Tibial nerve (tissue), 4 donors: ENCODE data around the gene PAAF1. TPM values are rescaled to one million over a fixed set of nuclear protein-coding genes. Genes with fewer than 3 reads are reported as not detected.
"Not testable (repeated sequence)": the region's sequence is repeated elsewhere in the genome, so short reads cannot be mapped to it uniquely, and the experiment has no call there.

Experiments
- DNase-seq, 2 donors: peaks; one replicate each; pipeline ENCODE4 v3.0.0-alpha.2; 2019; ENCODE audit warnings: low spot score in 2 of 2
- H3K27ac ChIP-seq, 4 donors: fragments of 200-600 bp; sonication (generic) in 3 of 4; one replicate each; pipeline ENCODE4 v1.5.1; 2017 to 2019; ENCODE audit warnings: mild to moderate bottlenecking in 1 of 4
- H3K27me3 ChIP-seq, 2 donors: fragments of 200-600 bp; sonication (generic) in 1 of 2; one replicate each; pipeline versions ENCODE4 v1.5.1 to v1.6.0; 2017 to 2019
- H3K36me3 ChIP-seq, 3 donors: fragments of 200-600 bp; sonication (generic); one replicate each; pipeline ENCODE4 v1.5.1; 2018 to 2019
- H3K4me1 ChIP-seq, 4 donors: fragments of 200-600 bp; sonication (generic) in 3 of 4; one replicate each; pipeline ENCODE4 v1.5.1; 2017 to 2019
- H3K4me3 ChIP-seq, 4 donors: fragments of 200-600 bp; sonication (generic) in 3 of 4; one replicate each; pipeline ENCODE4 v1.5.1; 2017 to 2019; ENCODE audit warnings: mild to moderate bottlenecking in 1 of 4, moderate library complexity in 1 of 4
- H3K9me3 ChIP-seq, 4 donors: fragments of 200-600 bp; sonication (generic) in 3 of 4; one replicate each; pipeline ENCODE4 v1.5.1; 2017 to 2019
- CTCF ChIP-seq, 5 experiments: fragments of 200-600 bp in 3 of 5; fragments of 450-650 bp in 2 of 5; sonication (generic) in 3 of 5; IDR thresholded peaks; one replicate each; pipeline ENCODE4 v1.5.1; 2016 to 2019; ENCODE audit warnings: antibody characterized with exemption in 5 of 5, mild to moderate bottlenecking in 3 of 5, moderate library complexity in 2 of 5
- EP300 ChIP-seq, 2 donors: sonication (generic); formaldehyde crosslinking; IDR thresholded peaks; one replicate each; pipeline ENCODE4 v1.6.1; 2017; ENCODE audit warnings: antibody characterized with exemption in 2 of 2, mild to moderate bottlenecking in 1 of 2
- POLR2A ChIP-seq, 2 donors: fragments of 450-650 bp; IDR thresholded peaks; one replicate each; pipeline ENCODE4 v1.6.1; 2017; ENCODE audit warnings: antibody characterized with exemption in 2 of 2, mild to moderate bottlenecking in 2 of 2, moderate library complexity in 2 of 2
- WGBS, 2 donors: methylation state at CpG; one replicate each; pipeline ENCODE4 v1.1.5; 2018; 5-methylcytosine and 5-hydroxymethylcytosine counted together
- total RNA-seq, 4 donors: library from RNA; depleted of rRNA; stranded (reverse); fragments of >200 nt; gene quantifications; one replicate each; pipeline ENCODE4 v1.1.0, GENCODE V29; 2016

PAAF1 gene
- total RNA-seq, 4 donors from 2014 or later: 24.9 to 39.1 (median 32.7) TPM

GRCh38 chr11:73875840-73876239 lies 959 bp upstream of the PAAF1 start:
- no peaks in the 10 kb centered on the region for H3K9me3 ChIP-seq
- peaks cover 4 to 33% (median 14%) of the 10 kb centered on the region in 4 donors for H3K4me1 ChIP-seq
- no peak for DNase-seq
- no peak for TF ChIP-seq CTCF (IDR thresholded peaks at IDR 0.05)
- TF ChIP-seq EP300 (IDR thresholded peaks at IDR 0.05): no peak
- TF ChIP-seq POLR2A (IDR thresholded peaks at IDR 0.05): no peak
- H3K36me3 ChIP-seq: peaks cover 0 to 46% (median 0%) of the 10 kb centered on the region in 3 donors
- peak overlapping the region in 3 of 4 donors; percentile 83 to 88 (median 87) for H3K27ac ChIP-seq
- WGBS, 2 donors: 28 to 32% methylated on average over 8 of the region's 8 CpGs
- H3K27me3 ChIP-seq: no peaks in the 10 kb centered on the region
- peak overlapping the region; percentile 61 to 88 (median 80) for H3K4me3 ChIP-seq

GRCh38 chr11:73878771-73879170 lies 2.0 kb downstream of the PAAF1 start:
- H3K27me3 ChIP-seq: no peaks in the 10 kb centered on the region
- no peaks in the 10 kb centered on the region for H3K9me3 ChIP-seq
- no peak for DNase-seq
- peaks cover 4 to 33% (median 14%) of the 10 kb centered on the region in 4 donors for H3K4me1 ChIP-seq
- H3K27ac ChIP-seq: no peak overlapping the region
- peaks cover 0 to 20% (median 0%) of the 10 kb centered on the region in 3 donors for H3K36me3 ChIP-seq
- 57 to 58% methylated on average over 1 of the region's 1 CpG for WGBS, 2 donors
- TF ChIP-seq CTCF (IDR thresholded peaks at IDR 0.05): no peak
- TF ChIP-seq POLR2A (IDR thresholded peaks at IDR 0.05): no peak
- no peak for TF ChIP-seq EP300 (IDR thresholded peaks at IDR 0.05)
- H3K4me3 ChIP-seq: no peak overlapping the region

- not testable (repeated sequence) for H3K4me3 ChIP-seq, H3K27ac ChIP-seq, H3K27me3 ChIP-seq, H3K9me3 ChIP-seq, DNase-seq
- Histone ChIP-seq H3K36me3 (peaks cover 0 to 21% (median 0%) of the 10 kb centered on the region in 3 donors), H3K4me1 (peaks cover 4 to 21% (median 10%) of the 10 kb centered on the region in 4 donors)
- 79 to 87% methylated on average over 10 of the region's 10 CpGs for whole genome bisulfite sequencing, 2 donors
Measured at GRCh38 chr11:73880449-73880848, 3.6 kb downstream of the PAAF1 start.

GRCh38 chr11:73883856-73884255 lies 7.1 kb downstream of the PAAF1 start:
- no peak overlapping the region for H3K27ac ChIP-seq
- H3K9me3 ChIP-seq: no peaks in the 10 kb centered on the region
- 87 to 96% methylated on average over 2 of the region's 2 CpGs for WGBS, 2 donors
- H3K4me1 ChIP-seq: no peaks in the 10 kb centered on the region
- no peak overlapping the region for H3K4me3 ChIP-seq
- H3K36me3 ChIP-seq: peaks cover 0 to 37% (median 0%) of the 10 kb centered on the region in 3 donors
- H3K27me3 ChIP-seq: no peaks in the 10 kb centered on the region
- DNase-seq: no peak
- TF ChIP-seq CTCF (IDR thresholded peaks at IDR 0.05) (no peak), POLR2A (IDR thresholded peaks at IDR 0.05) (no peak), EP300 (IDR thresholded peaks at IDR 0.05) (no peak)

- no peak overlapping the region for H3K4me3 ChIP-seq
- 92 to 93% methylated on average over 3 of the region's 3 CpGs for WGBS, 2 donors
- H3K36me3 ChIP-seq: peaks cover 2 to 73% (median 8%) of the 10 kb centered on the region in 3 donors
- no peaks in the 10 kb centered on the region for H3K27me3 ChIP-seq
- H3K4me1 ChIP-seq: no peaks in the 10 kb centered on the region
- no peaks in the 10 kb centered on the region for H3K9me3 ChIP-seq
- no peak for DNase-seq
- H3K27ac ChIP-seq: no peak overlapping the region
- TF ChIP-seq POLR2A (IDR thresholded peaks at IDR 0.05): no peak
- no peak for TF ChIP-seq EP300 (IDR thresholded peaks at IDR 0.05)
- TF ChIP-seq CTCF (IDR thresholded peaks at IDR 0.05): no peak
Measured at GRCh38 chr11:73888244-73888643, 11.4 kb downstream of the PAAF1 start.

- Histone ChIP-seq H3K9me3 (no peaks in the 10 kb centered on the region), H3K27ac (no peak overlapping the region)
- 45 to 65% methylated on average over 1 of the region's 1 CpG for WGBS, 2 donors
Measured at GRCh38 chr11:73889019-73889418, 12.2 kb downstream of the PAAF1 start.

More at GRCh38 chr11:73889019-73889418, 12.2 kb downstream of the PAAF1 start:
- H3K4me3 ChIP-seq: no peak overlapping the region
- TF ChIP-seq EP300 (IDR thresholded peaks at IDR 0.05) (no peak), CTCF (IDR thresholded peaks at IDR 0.05) (no peak), POLR2A (IDR thresholded peaks at IDR 0.05) (no peak)
- H3K27me3 ChIP-seq: no peaks in the 10 kb centered on the region
- no peaks in the 10 kb centered on the region for H3K4me1 ChIP-seq
- DNase-seq: no peak
- peaks cover 2 to 76% (median 8%) of the 10 kb centered on the region in 3 donors for H3K36me3 ChIP-seq
